GM19463 (cell line): ENCODE measurements around the gene PTGER3.
A peak's percentile ranks its signal among the peaks of the same experiment; 100 is the strongest.
"Not testable (repeated sequence)": the region's sequence is repeated elsewhere in the genome, so short reads cannot be mapped to it uniquely, and the experiment has no call there.

Experiments used
- ATAC-seq: cut with Tn5 transposase; IDR thresholded peaks from one replicate; pipeline ENCODE4 v1.9.1; 2021; ENCODE audit warnings: mild to moderate bottlenecking, moderate library complexity; ENCODE audit not compliant: unreplicated experiment

PTGER3 gene

DNA sequence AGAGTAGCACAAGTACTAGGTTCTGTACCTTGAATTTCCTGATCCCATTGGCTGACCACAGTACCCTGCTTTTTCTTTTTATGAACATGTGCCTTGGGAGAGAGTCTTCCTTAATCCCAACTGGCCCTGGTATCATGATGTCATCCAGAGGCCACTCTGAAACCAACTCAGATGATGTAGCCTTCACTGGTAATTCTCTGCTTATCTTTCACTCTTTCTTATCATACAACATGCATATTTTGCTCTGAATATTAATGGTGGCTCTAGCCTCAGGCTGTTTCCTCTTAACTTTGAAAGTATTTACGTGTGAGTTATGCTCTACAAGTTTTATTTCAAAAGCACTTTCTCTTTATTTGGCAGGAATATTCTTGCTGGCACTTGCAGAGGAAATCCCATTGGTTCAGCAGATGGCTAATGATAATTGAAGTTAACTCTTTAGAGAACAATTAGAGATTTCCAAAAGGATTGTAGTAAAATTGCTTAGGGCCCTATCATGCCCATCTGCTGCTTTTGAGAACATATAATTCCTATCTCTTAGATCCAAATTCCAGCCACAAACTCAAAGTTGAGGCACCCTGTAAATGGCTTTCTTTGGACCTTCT lies 86.1 kb downstream of the PTGER3 start:
- no peak for ATAC-seq

DNA sequence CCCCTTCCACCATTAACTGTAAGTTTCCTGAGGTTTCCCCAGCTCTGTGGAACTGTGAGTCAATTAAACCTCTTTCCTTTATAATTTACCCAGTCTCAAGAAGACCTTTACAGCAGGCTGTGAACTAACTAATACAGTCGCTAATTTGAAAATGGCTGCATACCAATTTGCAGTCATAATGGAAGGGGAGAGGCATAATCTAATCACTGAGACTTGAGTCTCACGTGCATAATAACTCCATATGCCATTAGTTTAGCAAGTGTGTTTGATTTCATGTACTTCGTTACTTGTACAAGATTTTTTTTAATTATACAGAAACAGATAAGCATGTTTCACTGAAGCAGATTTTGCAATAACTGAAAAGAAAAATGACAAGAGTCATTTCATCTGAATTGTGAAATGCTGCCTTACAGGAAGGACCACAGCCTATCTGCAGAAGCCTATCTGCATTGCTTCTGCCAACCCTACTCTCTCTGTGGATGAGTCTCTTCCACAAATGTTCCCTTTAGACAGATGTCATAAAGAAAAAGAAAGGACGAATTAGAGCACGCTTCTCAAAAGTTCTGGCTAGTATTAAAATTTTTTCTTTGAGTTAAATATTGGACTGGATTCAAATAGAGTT lies 99.1 kb downstream of the PTGER3 start:
- ATAC-seq = no peak

DNA sequence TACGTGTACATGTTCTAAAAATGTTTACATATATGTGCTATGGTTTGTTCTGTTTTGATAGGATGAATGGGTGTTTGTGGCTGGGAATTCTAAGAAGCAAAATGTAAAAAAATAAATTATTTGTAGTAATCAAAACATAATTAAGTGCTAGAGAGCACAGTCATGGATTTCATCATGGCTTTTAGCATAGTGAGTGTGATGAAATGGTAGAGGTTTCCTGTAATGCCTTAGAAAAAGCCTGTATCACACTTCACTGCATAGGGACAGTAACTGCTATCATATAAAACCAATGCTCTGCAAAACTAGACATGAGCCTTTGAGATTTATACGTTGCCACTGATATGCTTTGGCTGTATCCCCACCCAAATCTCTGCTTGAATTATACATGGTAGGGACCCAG lies 99.8 kb downstream of the PTGER3 start:
- ATAC-seq = no peak

DNA sequence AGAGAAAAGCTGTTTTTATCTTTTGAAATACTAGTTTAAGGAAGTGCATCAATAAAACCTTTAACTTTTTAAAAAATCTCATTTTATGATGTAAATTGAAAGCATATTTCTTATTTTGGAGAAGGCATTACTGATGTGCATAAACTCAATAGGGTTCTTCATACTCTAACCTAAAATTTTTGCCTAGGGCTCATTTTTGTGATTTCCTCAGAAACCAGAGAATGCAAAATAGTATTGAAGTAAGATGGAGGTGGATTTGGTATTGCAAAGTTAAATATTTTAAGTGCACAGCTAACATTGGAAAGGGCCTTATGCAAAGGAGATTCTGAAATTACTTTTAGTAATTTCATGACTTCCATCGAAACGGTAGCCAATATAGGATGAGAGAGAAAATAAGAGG lies 101.9 kb downstream of the PTGER3 start:
- ATAC-seq = no peak

DNA sequence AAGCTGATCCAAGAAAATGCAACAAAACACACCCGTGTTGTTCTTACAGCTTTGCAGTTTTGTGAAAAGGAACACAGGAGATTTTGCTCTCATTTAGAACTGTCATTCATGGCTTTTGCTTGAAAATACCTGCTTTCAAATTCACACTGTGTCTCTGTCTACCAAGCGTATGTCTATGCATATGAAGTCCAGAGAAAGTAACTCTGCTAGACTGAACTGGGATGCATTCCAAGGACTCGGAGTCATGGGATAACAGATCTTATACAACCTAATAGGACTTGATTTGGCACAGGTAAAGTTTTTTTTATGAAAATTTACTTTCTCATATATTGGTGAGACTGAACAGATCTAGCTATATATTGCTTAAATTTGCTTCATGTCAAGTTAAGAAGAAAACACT lies 102.4 kb downstream of the PTGER3 start:
- no peak for ATAC-seq

DNA sequence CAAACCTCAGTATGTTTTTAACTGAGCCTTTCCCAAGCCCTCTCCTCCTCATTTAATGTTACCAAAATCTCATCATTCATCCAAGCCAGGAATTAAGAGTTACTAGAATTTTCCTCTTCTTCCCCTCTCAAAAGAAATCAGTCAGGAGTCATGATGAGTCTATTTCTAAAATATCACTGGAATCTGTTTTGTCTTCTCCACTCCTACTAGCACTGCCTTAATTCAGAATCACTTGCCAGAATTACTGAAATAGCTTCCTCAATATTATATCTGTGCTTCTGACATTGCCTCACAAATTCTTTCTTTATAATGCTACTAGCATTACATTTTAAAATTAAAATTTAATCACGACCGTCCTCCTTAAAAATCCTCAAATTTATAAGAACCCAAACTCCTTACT lies 106.1 kb downstream of the PTGER3 start:
- ATAC-seq = no peak

DNA sequence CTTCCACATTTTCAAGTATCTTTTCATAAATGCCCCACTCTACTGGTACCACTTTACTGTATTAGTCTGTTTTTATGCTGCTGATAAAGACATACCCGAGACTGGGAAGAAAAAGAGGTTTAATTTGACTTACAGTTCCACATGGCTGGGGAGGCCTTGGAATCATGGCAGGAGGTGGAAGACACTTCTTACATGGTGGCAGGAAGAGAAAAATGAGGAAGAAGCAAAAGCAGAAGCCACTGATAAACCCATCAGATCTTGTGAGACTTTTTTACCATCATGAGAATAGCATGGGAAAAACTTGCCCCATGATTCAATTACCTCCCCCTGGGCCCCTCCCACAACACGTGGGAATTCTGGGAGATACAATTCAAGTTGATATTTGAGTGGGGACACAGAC lies 107.2 kb downstream of the PTGER3 start:
- not testable (repeated sequence) for ATAC-seq

DNA sequence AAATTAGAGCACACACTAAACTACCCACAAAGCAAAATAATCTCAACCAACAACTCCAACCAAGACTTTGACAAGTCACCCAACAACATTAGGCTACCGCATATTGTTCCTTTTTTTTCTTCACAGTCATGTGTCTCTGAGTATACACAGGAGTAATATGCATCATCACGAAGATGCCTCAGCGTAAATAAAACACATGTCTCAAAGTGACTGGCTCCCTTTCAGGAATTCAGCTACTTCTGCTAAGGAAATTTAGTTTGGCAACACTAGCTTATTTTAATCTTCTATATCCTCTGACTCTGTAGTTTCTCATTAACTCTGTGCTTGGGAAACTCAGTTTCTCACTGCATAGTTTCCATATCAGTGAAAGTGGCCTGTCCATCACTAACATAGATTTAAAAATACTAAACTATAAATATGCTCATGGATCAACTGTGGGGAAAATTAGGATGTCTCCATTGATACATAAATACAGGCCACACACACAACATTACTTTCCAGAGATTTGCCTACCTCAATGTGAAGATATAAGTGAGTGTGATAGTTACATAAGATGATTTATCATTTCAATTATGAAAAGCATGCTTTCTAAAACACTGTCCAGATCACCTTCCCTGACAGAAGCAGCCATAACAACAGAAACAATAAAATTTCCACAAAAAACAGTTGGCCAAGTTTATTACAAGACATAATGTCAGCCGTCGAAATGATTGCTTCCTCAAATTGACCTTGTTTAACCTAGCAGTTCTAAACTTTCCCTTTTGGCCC lies 113.2 kb downstream of the PTGER3 start:
- no peak for ATAC-seq

DNA sequence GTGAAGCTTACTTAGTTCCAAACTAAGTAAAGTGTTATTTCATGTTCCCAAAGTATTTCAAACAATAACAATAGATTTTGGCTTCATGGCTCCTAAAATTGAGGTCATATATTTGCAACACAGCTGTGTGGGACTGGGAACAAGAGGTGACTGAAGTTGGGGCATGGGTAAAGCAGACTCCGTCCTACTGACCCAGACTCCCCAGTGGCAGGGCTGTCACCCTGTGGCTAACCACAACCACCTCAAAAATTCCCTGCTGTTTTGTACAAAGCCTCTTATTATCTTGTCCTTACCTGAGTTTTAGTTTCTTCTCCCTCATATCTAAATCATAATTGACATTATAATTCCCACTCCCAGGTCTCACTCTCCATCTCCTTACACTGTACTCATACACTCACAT lies 117.6 kb downstream of the PTGER3 start:
- peak; percentile 48 for ATAC-seq

DNA sequence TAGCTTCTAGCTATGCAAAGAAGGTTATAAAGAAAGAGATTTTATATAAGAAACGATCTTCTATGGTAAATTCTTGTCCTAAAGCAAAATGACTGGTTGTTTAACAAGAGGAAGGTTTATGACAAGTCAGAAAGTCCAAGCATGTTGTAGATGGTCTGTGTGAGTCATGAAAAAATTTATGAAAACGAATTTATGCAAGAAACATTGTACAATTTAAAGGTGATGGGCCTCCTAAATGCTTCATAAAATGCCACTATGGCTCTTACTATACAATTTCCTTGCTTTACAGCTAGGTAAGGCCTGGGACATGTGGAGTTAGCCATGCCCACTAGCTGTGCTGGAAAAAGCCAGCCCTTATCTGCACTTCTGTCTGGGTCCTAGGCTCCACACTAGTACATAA lies 125.4 kb downstream of the PTGER3 start:
- ATAC-seq = no peak
